Type B pancreatic cell (in vitro differentiated cells): ENCODE measurements around the gene DELE1. TPM values are rescaled to one million over a fixed set of nuclear protein-coding genes. Genes with fewer than 3 reads are reported as not detected.
A peak's percentile ranks its signal among the peaks of the same experiment; 100 is the strongest.

Experiments used
- DNase-seq: peaks from one replicate; pipeline ENCODE4 v3.0.0; 2021; ENCODE audit warnings: mixed read lengths; ENCODE audit not compliant: unreplicated experiment; ENCODE audit errors: extremely low spot score
- H3K27ac Mint-ChIP-seq: 2 replicates; pipeline ENCODE4 v1.8.0; 2021; ENCODE audit warnings: mild to moderate bottlenecking, mixed read lengths
- H3K27me3 Mint-ChIP-seq: 2 replicates; pipeline ENCODE4 v1.8.0; 2021; ENCODE audit warnings: mixed read lengths
- H3K36me3 Mint-ChIP-seq: 2 replicates; pipeline ENCODE4 v1.8.0; 2021; ENCODE audit warnings: mixed read lengths
- H3K4me1 Mint-ChIP-seq: one replicate; pipeline ENCODE4 v1.8.0; 2021; ENCODE audit warnings: mixed read lengths; ENCODE audit not compliant: unreplicated experiment
- H3K4me3 Mint-ChIP-seq: 2 replicates; pipeline ENCODE4 v1.8.0; 2021; ENCODE audit warnings: mild to moderate bottlenecking, mixed read lengths
- H3K9me3 Mint-ChIP-seq: 2 replicates; pipeline ENCODE4 v1.8.0; 2021; ENCODE audit warnings: mixed read lengths
- total RNA-seq: library from RNA; stranded (reverse); gene quantifications from 2 replicates; pipeline ENCODE4 v1.2.1, GENCODE V29; 2021; ENCODE audit warnings: low replicate concordance
- TF ChIP-seq, protein P1 (sequence below): fragments of 200-600 bp; sonication (generic); conservative IDR thresholded peaks from 2 replicates; pipeline ENCODE4 v1.5.0; 2021; ENCODE audit warnings: antibody characterized with exemption, mild to moderate bottlenecking

Gene DELE1
- total RNA-seq, 1 donor from 2014 or later = 67.9 TPM

DNA sequence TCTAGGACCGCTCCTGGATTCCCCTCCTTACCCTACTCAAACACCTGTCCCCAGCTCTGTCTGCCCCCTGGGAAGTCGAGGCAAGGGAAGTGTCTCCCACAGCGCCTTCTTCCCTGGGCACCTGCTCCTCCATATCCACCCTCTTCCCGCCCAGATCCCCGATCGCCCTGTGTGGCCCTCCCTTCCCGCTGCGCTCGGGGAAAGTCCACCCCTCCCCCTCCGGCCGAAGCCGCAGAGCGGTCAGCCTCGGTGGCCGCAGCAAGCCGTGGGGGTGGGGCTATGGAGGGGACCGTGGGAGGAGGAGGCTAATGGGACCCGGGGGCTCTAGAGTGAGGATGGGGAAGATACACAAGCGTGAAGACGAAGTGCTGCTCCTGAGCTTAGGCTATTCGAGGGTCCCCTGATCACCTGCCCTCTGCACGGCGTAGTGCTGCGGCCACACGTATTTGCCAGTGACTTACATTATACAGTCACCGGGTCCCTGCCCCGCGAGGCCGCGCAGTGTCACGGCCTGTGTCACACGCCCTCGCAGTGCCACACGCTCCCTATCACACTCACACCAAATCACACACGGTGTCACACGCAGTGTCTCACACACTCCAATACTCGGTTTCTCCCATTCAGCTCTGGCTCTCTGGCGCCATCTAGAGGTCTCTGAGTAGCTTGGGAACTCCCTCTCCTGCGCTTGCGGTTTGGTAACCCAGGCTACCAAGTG lies 44.8 kb upstream of the DELE1 start:
- peak overlapping the region; percentile 89 for H3K4me3 Mint-ChIP-seq
- peaks cover under 1% of the 10 kb centered on the region for H3K36me3 Mint-ChIP-seq
- H3K4me1 Mint-ChIP-seq = peaks cover 42% of the 10 kb centered on the region
- DNase-seq = peak; percentile 89
- H3K27ac Mint-ChIP-seq = peak overlapping the region; percentile 77
- peaks cover 81% of the 10 kb centered on the region for H3K27me3 Mint-ChIP-seq
- no peaks in the 10 kb centered on the region for H3K9me3 Mint-ChIP-seq
- TF ChIP-seq, protein P1, sequence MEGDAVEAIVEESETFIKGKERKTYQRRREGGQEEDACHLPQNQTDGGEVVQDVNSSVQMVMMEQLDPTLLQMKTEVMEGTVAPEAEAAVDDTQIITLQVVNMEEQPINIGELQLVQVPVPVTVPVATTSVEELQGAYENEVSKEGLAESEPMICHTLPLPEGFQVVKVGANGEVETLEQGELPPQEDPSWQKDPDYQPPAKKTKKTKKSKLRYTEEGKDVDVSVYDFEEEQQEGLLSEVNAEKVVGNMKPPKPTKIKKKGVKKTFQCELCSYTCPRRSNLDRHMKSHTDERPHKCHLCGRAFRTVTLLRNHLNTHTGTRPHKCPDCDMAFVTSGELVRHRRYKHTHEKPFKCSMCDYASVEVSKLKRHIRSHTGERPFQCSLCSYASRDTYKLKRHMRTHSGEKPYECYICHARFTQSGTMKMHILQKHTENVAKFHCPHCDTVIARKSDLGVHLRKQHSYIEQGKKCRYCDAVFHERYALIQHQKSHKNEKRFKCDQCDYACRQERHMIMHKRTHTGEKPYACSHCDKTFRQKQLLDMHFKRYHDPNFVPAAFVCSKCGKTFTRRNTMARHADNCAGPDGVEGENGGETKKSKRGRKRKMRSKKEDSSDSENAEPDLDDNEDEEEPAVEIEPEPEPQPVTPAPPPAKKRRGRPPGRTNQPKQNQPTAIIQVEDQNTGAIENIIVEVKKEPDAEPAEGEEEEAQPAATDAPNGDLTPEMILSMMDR = peak; percentile 100

DNA sequence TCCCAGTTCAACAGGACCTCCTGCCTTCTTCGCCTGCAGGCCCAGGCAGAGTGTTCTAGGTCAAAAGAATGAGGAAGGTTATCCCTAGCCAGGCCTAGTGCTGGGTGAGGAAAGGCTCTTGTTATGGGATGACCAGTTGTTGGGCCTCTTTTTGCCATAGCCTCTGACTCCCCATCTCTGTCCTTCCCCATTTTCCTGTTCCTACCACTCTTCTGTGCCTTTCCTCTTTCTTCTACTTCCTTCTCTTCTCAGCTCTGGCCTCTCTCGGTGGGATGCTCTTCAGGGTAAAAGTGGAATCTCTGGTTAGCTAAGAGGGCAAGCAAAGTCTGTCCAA lies 44.3 kb upstream of the DELE1 start:
- TF ChIP-seq, protein P1 = peak; percentile 55
- Mint-ChIP-seq H3K4me1 (peaks cover 39% of the 10 kb centered on the region), H3K27ac (peak overlapping the region; percentile 77), H3K4me3 (peak overlapping the region; percentile 89), H3K9me3 (no peaks in the 10 kb centered on the region), H3K27me3 (peaks cover 81% of the 10 kb centered on the region), H3K36me3 (no peaks in the 10 kb centered on the region)
- no peak for DNase-seq

DNA sequence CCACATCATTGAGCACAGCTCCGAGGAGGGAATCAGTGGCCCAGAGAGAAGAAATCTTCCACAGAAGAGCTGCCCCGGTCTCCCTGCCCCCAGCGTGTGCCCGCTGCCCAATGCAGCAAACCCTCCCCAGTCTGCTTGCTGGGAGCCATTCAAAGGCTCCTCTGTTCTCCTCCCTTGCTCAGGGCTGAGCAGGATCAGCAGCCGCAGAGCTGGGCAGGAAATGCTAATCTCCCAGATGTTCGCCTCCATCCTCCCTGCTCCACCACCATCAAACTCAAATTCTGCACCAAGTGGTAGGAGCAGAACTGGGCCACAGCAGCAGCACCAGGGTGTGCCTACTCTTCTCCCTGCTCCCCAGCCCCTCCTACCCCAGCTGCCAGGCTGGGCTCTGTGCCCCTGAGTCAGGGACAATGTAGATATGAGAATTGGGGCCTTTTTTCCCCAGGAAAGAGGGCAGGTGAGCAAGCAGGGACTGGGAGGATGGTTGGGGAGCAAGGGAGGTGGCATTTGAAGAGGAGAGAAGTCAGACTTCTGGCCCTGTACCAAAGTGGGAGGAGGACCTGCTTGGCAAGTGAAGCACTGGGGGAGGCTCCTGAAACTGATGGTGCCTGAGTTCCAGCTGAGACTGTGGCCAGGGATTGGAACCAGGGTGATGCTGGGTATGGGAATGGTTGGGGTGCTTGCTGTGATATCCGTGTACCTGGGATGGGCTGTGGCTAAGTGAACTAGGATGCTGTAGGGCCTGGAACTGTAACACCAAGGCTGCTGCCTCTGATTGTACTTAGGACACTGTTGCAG lies 43.5 kb upstream of the DELE1 start:
- Mint-ChIP-seq H3K27me3 (peaks cover 81% of the 10 kb centered on the region), H3K4me3 (peak overlapping the region; percentile 89), H3K9me3 (no peaks in the 10 kb centered on the region), H3K36me3 (no peaks in the 10 kb centered on the region), H3K27ac (no peak overlapping the region), H3K4me1 (peaks cover 32% of the 10 kb centered on the region)
- TF ChIP-seq, protein P1 = no peak
- no peak for DNase-seq

DNA sequence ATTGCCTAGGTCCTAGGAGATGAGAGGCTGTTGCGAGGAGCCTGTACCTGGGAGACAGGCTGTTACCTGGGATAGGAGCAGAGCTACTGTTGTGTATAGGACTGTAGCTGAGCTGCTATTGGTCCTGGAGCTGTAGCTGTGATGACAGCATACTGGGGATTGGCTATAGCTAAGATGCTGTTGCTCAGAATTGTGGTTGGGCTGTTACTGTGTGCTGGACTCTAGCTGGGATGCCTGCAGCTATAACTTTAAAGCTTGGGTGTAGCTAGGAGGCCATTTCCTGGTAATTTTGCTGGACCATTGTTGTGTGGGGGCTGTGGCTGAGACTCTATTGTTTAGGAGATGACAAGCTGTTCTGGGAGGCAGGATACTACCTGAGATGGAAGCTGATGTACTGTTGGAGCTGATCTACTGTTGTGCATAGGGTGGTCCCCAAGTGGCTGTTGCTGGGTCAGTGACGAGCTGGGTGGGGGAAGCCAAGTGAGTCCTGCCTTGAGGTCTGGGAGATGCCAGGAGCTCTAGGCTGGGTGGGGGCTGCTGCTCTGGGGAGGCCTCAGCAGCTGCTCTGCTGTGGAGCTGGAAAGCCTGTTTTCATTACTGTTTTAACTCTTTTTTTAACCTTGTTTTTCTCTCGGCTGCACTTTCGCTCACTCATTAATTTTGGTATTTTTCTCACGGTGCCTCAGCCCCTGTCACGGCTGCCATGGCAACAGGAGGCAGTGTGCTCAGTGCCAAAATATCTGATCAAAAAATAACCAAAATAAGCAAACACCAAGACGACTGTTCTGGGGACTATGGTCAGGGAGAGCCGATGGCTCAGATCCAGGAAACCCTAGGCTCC lies 42.5 kb upstream of the DELE1 start:
- H3K27me3 Mint-ChIP-seq = peaks cover 81% of the 10 kb centered on the region
- no peaks in the 10 kb centered on the region for H3K36me3 Mint-ChIP-seq
- H3K4me1 Mint-ChIP-seq = peaks cover 31% of the 10 kb centered on the region
- TF ChIP-seq, protein P1 = no peak
- DNase-seq = peak; percentile 56
- no peaks in the 10 kb centered on the region for H3K9me3 Mint-ChIP-seq
- peak overlapping the region; percentile 17 for H3K27ac Mint-ChIP-seq
- H3K4me3 Mint-ChIP-seq = peak overlapping the region; percentile 32

DNA sequence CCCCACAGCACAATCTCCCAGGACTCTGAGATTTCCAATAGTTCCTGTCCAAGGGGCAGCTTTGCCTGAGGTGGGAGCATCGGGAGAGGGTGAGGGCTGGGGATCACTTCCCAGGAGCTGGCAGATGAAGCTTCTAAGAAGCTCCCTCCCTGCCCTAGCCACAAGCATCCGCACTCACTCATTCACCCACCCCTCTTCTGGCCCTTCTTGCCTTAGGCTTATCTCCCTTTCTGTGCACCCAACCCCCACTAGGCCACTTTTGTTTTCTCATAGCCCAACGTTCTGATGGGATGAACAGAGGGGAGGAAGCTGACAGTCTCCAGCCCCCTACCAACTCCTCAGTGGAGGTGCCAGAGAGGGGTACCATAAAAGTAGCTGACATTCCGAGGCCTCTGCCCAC lies 41.8 kb upstream of the DELE1 start:
- Mint-ChIP-seq H3K27me3 (peaks cover 80% of the 10 kb centered on the region), H3K36me3 (no peaks in the 10 kb centered on the region), H3K9me3 (no peaks in the 10 kb centered on the region), H3K4me3 (no peak overlapping the region), H3K27ac (no peak overlapping the region), H3K4me1 (peaks cover 30% of the 10 kb centered on the region)
- TF ChIP-seq, protein P1 = no peak
- no peak for DNase-seq
